Mesendoderm (in vitro differentiated cells): ENCODE data around the gene LRSAM1.

Experiments
- DNase-seq: peaks from one replicate; pipeline ENCODE4 v3.0.0; 2013
- H2AK5ac ChIP-seq: 2 replicates; pipeline ENCODE4 v1.6.1; 2013; ENCODE audit warnings: low read length, inconsistent platforms
- H2BK120ac ChIP-seq: 2 replicates; pipeline ENCODE4 v1.6.1; 2013; ENCODE audit warnings: low read depth, mild to moderate bottlenecking, low read length, moderate library complexity, mixed read lengths
- H2BK15ac ChIP-seq: replicated peaks from 2 replicates; pipeline ENCODE4 v1.6.1; 2013; ENCODE audit warnings: low read depth, mild to moderate bottlenecking, moderate library complexity
- H2BK5ac ChIP-seq: 2 replicates; pipeline ENCODE4 v1.6.1; 2013; ENCODE audit warnings: low read length, inconsistent platforms
- H3K18ac ChIP-seq: 2 replicates; pipeline ENCODE4 v1.6.1; 2013; ENCODE audit warnings: mild to moderate bottlenecking, low read length, mixed read lengths
- H3K23ac ChIP-seq: one replicate; pipeline ENCODE4 v1.6.1; 2013; ENCODE audit warnings: low read length
- H3K27ac ChIP-seq: 2 replicates; pipeline ENCODE4 v1.5.1; 2013; ENCODE audit warnings: low read depth, mild to moderate bottlenecking, inconsistent platforms, low read length, moderate library complexity
- H3K27me3 ChIP-seq: 2 replicates; pipeline ENCODE4 v1.6.1; 2013; ENCODE audit warnings: low read length, control low read depth, mild to moderate bottlenecking, inconsistent platforms; ENCODE audit not compliant: insufficient read depth, poor library complexity
- H3K36me3 ChIP-seq: 2 replicates; pipeline ENCODE4 v1.6.1; 2013; ENCODE audit warnings: low read length, inconsistent platforms; ENCODE audit not compliant: control insufficient read depth, insufficient read depth
- H3K4ac ChIP-seq: one replicate; pipeline ENCODE4 v1.6.1; 2013; ENCODE audit warnings: low read depth, mild to moderate bottlenecking, low read length, moderate library complexity
- H3K4me1 ChIP-seq: 2 replicates; pipeline ENCODE4 v1.6.1; 2013; ENCODE audit warnings: low read depth, low read length, inconsistent platforms; ENCODE audit not compliant: control insufficient read depth
- H3K4me2 ChIP-seq: 2 replicates; pipeline ENCODE4 v1.6.1; 2013; ENCODE audit warnings: low read length
- H3K4me3 ChIP-seq: 2 replicates; pipeline ENCODE4 v1.5.1; 2013; ENCODE audit warnings: mild to moderate bottlenecking, low read length
- H3K56ac ChIP-seq: one replicate; pipeline ENCODE4 v1.6.1; 2013; ENCODE audit warnings: low read length
- H3K79me1 ChIP-seq: 2 replicates; pipeline ENCODE4 v1.6.1; 2013; ENCODE audit warnings: low read length, inconsistent platforms
- H3K79me2 ChIP-seq: 2 replicates; pipeline ENCODE4 v1.6.1; 2013; ENCODE audit warnings: mild to moderate bottlenecking, low read length; ENCODE audit not compliant: control insufficient read depth, insufficient read depth
- H3K9ac ChIP-seq: 2 replicates; pipeline ENCODE4 v1.6.1; 2013; ENCODE audit warnings: low read length, inconsistent platforms
- H4K5ac ChIP-seq: one replicate; pipeline ENCODE4 v1.6.1; 2013; ENCODE audit warnings: low read length
- H4K8ac ChIP-seq: one replicate; pipeline ENCODE4 v1.6.1; 2013; ENCODE audit warnings: low read depth, mild to moderate bottlenecking, control low read depth, low read length, moderate library complexity
- WGBS: extraction: QIAGEN DNeasy Blood & Tissue Kit; methylation state at CpG from one replicate; pipeline ENCODE4 v1.1.7; 2013; ENCODE audit warnings: low lambda C conversion rate, missing lambda C conversion rate; ENCODE audit not compliant: insufficient coverage; ENCODE audit errors: extremely low coverage; 5-methylcytosine and 5-hydroxymethylcytosine counted together

Gene LRSAM1

DNA sequence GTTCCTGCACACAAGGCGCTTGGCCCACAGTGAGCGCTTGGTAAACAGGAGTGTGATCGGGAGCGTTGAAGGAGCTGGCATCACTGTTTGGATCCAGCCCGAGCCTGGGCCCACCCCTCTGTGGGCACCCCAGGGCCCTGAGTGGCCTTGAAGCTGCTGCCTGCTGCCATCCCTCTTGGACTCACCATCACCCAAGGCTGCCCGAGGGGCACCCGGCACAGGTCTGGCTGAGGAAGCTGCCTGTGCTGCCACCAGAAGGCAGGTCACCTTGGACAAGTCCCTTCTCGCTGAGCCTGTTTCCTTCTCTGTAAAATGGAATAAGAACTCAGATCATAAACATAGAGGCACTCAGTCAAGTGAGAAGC, 53.6 kb downstream of the LRSAM1 start:
- Histone ChIP-seq H3K4me2 (no peak overlapping the region), H2BK15ac (no peak overlapping the region), H3K18ac (no peak overlapping the region), H3K56ac (no peak overlapping the region), H2BK120ac (no peak overlapping the region), H3K4me1 (no peaks in the 10 kb centered on the region), H3K9ac (no peak overlapping the region), H3K27ac (no peak overlapping the region), H3K4me3 (no peak overlapping the region), H4K8ac (no peak overlapping the region), H4K5ac (no peak overlapping the region), H3K27me3 (no peaks in the 10 kb centered on the region), H3K36me3 (peaks cover 4% of the 10 kb centered on the region), H2AK5ac (no peak overlapping the region), H3K79me2 (no peaks in the 10 kb centered on the region), H3K4ac (no peak overlapping the region), H3K23ac (no peak overlapping the region), H3K79me1 (no peaks in the 10 kb centered on the region), H2BK5ac (no peak overlapping the region)
- DNase-seq, result no peak
- no CpG with 5 or more reads among the region's 8 CpGs for WGBS

DNA sequence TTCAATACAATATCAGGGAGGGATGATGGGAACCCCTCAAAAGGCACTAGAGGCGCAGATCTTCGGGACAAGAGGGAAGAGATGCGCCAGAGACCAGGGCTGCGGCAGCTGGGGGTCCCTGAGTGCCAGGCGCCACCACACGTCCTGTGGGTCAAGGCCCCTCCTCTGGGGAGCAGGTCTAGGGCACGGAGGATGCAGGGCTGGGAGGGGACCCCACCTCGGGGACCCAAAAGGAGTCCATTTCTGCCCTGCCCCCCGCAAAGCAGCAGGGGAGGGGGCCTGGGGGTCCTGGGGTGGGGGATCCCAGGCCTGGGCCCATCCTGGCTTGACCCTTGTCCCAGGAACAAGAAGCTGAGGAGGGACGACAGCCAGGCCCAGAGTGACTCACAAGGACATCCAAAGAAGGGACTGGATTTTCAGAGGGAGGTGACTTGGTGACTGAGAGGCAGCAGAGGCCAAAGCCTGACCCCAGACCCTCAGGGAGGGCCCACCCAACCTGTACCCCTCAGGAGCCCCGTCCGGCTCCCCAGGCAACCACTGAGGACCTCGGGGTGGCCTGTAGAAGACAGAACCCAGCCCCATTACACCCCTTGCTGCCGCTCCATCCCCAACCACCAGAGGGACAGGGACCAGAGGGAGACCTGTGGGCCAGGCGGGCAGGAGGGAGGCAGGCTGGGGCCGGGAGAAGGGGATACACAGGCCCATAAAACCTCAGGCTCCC, 54.2 kb downstream of the LRSAM1 start:
- peak; percentile 54 for DNase-seq
- no peak overlapping the region for H3K56ac ChIP-seq
- H2BK15ac ChIP-seq, result no peak overlapping the region
- H3K79me1 ChIP-seq, result no peaks in the 10 kb centered on the region
- no peaks in the 10 kb centered on the region for H3K4me1 ChIP-seq
- no peak overlapping the region for H2BK120ac ChIP-seq
- H2AK5ac ChIP-seq, result no peak overlapping the region
- H4K5ac ChIP-seq, result no peak overlapping the region
- H3K36me3 ChIP-seq, result peaks cover 4% of the 10 kb centered on the region
- no peak overlapping the region for H3K4me3 ChIP-seq
- H3K18ac ChIP-seq, result no peak overlapping the region
- no peak overlapping the region for H3K4me2 ChIP-seq
- no peak overlapping the region for H3K27ac ChIP-seq
- H4K8ac ChIP-seq, result no peak overlapping the region
- WGBS, result no CpG with 5 or more reads among the region's 16 CpGs
- H3K27me3 ChIP-seq, result no peaks in the 10 kb centered on the region
- no peak overlapping the region for H3K4ac ChIP-seq
- H3K79me2 ChIP-seq, result no peaks in the 10 kb centered on the region
- H3K9ac ChIP-seq, result no peak overlapping the region
- H2BK5ac ChIP-seq, result no peak overlapping the region
- no peak overlapping the region for H3K23ac ChIP-seq

DNA sequence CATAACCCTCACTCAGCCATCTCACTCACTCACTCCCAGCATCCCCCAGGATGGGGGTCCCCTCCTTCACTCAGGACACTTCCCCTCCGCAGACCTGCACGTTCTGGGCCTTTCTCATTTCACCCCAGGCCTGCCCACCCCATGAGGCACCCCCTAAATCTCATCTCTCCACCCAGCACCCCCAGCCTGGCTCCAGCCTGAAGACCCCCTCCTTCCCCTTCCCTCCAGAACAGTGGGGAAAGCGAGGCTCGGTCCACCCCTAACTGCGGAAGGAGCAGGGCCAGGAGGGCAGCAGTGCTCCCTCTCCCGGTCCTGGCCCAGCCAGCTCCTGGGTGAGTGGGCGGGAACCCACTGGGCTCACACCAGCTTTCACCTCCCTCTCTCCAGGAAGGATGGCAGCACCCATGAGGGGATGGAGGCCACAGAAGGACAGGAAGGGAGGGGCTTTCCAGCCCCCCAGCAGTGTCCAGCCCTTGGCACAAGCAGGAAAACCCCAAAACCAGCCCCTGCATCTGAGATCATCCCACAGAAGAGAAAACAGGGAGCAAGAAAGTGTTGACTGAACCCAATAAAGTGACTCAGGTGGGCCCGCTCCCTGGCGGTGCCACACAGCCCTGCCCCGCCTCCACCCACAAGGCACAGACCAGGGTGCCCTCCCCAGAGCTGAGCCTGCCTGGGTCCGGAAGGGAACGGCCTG, 55.0 kb downstream of the LRSAM1 start:
- Histone ChIP-seq H2BK120ac (no peak overlapping the region), H3K79me1 (no peaks in the 10 kb centered on the region), H3K56ac (no peak overlapping the region), H2AK5ac (no peak overlapping the region), H4K8ac (no peak overlapping the region), H3K4ac (no peak overlapping the region), H2BK5ac (no peak overlapping the region), H2BK15ac (no peak overlapping the region), H3K4me3 (no peak overlapping the region), H3K79me2 (no peaks in the 10 kb centered on the region), H3K27ac (no peak overlapping the region), H3K36me3 (peaks cover 4% of the 10 kb centered on the region), H3K4me1 (no peaks in the 10 kb centered on the region), H3K23ac (no peak overlapping the region), H4K5ac (no peak overlapping the region), H3K27me3 (no peaks in the 10 kb centered on the region), H3K4me2 (no peak overlapping the region), H3K9ac (no peak overlapping the region), H3K18ac (no peak overlapping the region)
- DNase-seq, result no peak
- no CpG with 5 or more reads among the region's 12 CpGs for WGBS

DNA sequence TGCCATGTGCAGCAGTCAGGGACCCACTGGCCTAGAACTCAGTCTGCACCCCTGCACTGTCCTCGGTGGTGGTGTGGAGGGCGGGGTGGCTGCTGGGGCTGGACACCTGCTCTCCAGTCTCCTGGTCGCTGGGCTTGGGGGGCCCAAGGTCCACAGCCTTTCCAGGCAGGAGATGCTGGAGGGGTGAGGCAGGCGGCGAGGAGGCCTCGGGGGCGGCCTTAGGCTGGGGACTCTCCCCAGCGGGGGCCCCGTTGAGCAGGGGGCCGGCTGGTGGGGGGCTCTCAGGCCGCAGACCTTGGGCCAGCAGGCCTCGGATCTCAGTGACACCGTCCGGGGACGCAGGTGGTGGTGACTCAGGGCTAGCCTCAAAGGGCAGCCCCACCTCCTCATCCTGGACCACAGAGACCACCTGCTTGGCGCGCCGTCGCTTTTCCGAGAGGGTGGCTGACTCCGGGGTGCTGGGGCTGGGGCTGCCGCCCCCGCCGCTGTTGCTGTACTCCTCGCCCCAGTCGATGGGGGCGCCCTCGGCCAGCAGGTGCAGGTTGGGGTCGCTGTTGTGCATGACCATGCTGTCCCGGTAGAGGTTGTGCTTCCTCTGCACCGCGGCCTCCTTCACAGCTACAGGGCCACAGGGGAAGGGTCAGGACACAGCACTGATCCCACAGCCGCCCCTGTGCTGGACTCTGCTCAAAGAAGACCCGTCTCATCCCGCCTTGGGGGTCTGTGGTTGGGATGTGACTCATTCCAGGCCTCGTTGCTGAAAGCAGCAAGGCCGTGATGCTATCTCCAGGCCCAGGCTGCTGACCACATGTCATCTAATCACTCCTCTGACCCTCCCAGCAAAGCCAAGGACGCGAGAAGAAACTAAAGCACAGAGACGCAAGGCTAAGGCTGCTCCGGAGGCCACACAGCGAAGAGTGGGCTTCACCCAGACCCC, 55.8 kb downstream of the LRSAM1 start:
- Histone ChIP-seq H3K4me3 (no peak overlapping the region), H3K56ac (no peak overlapping the region), H4K5ac (no peak overlapping the region), H3K36me3 (peaks cover 4% of the 10 kb centered on the region), H3K4me1 (no peaks in the 10 kb centered on the region), H2BK120ac (no peak overlapping the region), H3K4me2 (no peak overlapping the region), H2AK5ac (no peak overlapping the region), H3K23ac (no peak overlapping the region), H3K9ac (no peak overlapping the region), H2BK15ac (no peak overlapping the region), H4K8ac (no peak overlapping the region), H3K4ac (no peak overlapping the region), H3K27ac (no peak overlapping the region), H3K79me1 (no peaks in the 10 kb centered on the region), H3K18ac (no peak overlapping the region), H3K79me2 (no peaks in the 10 kb centered on the region), H3K27me3 (no peaks in the 10 kb centered on the region), H2BK5ac (no peak overlapping the region)
- DNase-seq, result no peak
- WGBS, result no CpG with 5 or more reads among the region's 42 CpGs

DNA sequence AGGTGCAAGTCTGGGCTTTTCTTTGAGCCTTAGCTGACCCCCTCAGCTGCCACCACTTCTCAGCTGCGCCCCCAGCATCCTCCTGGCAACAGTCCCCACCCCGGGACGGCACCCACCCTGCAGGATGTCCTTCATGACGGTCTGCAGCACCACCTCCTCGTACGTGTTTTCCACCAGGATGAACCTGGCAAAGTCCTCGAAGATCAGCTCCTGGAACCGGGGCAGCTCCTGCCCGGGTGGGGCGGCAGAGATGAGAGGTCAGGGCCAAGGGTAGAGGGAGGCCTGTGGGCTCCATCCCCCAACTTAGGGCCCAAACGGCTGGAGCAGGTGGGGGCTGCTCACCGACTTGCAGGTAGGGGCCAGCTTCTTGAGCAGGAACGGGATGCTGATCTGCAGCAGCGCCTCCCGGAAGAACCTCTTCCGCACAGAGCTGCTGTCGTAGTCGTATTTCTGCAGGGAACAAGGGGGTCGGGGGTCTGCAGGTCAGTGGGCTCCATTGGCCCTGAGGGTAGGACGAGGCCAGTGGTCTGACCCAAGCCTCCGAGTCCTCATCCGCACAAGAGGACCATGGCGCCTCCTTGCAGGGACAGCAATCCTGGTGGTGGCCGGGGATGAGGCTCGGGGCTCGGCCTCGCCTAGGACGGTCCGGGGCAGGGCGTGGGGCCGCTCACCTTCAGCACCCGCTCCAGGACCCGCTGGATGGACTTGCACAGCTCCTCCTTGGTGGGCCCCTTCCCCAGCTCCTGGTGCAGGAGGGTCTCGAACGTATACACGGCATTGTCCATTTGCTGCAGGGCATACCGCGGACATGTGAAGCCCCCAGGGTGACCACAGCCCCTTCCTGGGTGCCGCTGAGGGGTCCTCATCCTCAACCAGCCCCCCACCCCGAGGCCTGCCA, 56.7 kb downstream of the LRSAM1 start:
- H3K23ac ChIP-seq, result no peak overlapping the region

More for the DNA sequence above, 56.7 kb downstream of the LRSAM1 start:
- no peak overlapping the region for H3K4me2 ChIP-seq
- no peak overlapping the region for H3K4me3 ChIP-seq
- H3K27me3 ChIP-seq, result no peaks in the 10 kb centered on the region
- no peak overlapping the region for H2BK15ac ChIP-seq
- H3K9ac ChIP-seq, result no peak overlapping the region
- H2AK5ac ChIP-seq, result no peak overlapping the region
- no peak overlapping the region for H3K18ac ChIP-seq
- no peaks in the 10 kb centered on the region for H3K79me1 ChIP-seq
- H2BK5ac ChIP-seq, result no peak overlapping the region
- H3K36me3 ChIP-seq, result peaks cover 4% of the 10 kb centered on the region
- no peak overlapping the region for H3K27ac ChIP-seq
- no CpG with 5 or more reads among the region's 40 CpGs for WGBS
- no peak overlapping the region for H3K56ac ChIP-seq
- no peaks in the 10 kb centered on the region for H3K79me2 ChIP-seq
- H3K4ac ChIP-seq, result no peak overlapping the region
- no peaks in the 10 kb centered on the region for H3K4me1 ChIP-seq
- no peak overlapping the region for H4K5ac ChIP-seq
- H4K8ac ChIP-seq, result no peak overlapping the region
- DNase-seq, result no peak
- H2BK120ac ChIP-seq, result no peak overlapping the region
